HG03439 (cell line): Measurements from ENCODE around the gene CYB5R4.
"Not testable (repeated sequence)": the region's sequence is repeated elsewhere in the genome, so short reads cannot be mapped to it uniquely, and the experiment has no call there.

Source experiments
- ATAC-seq: cut with Tn5 transposase; IDR thresholded peaks from one replicate; pipeline ENCODE4 v1.9.1; 2021; ENCODE audit warnings: mild to moderate bottlenecking, moderate library complexity; ENCODE audit not compliant: unreplicated experiment

Gene CYB5R4

DNA sequence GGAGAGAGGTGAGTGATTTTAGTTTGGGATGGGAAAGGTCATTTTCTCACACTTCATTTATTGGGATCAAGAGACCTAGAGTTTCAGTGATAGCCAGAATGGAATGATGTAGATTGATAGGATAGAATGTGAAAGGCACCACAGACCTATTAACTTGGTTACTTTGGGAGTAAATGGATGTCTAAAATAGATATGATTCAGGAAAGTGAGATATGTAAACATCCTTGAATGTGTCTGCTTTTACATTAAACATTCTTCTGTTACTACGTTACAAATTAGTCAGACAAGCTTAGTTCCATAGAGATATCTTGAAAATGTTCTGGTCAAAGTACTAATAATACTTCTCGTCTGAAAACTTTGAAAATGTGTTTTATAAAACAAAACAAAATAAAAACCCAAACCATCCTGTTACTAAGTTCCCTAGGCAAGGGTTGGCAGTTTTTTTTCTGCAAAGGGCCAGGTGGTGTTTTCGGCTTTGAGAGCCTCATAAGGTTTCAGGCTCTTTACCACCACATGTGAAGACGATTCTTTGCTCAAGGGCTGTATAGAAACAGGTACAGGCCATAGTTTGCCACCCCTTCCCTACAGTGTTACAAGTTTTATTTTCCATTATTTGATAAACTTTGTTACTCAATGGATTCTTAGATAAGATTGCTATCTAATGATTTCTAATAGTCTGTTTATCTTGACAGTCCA is 3.4 kb downstream of the CYB5R4 start:
- no peak for ATAC-seq

DNA sequence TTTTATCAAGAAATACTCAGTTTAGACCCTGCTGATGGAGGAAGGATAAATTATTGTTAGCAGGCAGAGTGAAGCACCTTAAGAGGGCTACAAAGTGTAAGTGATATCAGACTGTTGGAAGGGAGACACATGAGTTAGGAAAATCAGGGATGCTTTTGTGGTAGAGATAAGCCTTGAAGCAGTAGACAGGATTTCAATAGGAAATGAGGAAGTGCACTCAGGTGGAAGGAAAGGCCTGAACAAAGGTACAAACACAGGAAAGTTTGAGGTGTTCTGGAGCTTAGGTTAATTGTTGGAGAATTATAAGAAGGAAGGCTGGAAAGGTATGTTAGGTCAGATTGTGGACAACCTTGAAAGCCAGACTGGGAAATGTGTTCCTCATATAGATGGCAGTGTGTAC is 7.6 kb downstream of the CYB5R4 start:
- ATAC-seq: no peak

DNA sequence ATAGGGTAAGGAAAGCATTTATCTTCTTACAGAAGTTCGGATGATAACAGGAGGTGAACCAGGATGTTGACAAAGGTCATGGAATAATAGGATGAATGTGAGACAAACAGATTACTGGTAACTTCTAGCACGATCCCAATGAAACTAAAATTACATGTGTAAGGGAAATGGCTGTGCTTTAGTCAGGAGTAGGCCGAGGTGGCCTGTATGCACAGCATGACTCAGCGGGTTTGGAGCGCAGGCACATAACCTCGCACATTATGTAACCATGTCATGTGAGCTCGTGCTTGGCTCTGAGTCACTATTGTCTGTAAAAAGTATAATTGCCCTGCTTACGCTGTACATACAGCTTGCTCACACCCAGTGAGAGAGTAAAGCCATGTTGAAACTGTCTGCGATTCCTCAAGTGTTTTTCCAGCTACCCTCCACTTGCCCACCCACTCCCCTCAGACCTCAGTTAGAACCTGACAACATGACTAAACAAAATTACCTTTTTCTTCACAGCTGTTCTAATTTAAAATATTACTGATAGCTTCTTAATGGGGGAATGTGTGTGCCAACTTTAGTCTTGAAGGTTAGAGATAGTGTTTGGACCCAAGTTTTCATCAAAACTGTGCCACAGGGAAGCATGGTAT is 8.2 kb downstream of the CYB5R4 start:
- no peak for ATAC-seq

DNA sequence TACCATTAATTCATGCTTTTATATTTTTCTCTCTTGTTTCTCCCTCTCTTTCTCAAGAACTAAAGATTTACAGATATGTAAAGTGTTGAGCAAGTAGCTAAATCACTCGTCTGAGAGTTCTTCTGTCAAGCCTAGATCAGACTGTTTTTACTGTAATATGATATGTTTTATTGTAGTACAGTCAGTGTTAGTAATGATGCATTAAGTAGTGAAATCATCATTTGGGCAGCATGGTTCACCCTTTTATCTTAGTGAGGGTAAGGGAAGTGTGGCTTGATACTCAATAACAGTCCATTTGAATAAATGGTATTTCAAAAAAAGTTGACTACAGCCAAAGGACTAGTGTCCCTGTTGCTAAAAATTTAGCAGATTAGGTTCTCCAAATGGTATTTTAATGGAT is 9.2 kb downstream of the CYB5R4 start:
- no peak for ATAC-seq

DNA sequence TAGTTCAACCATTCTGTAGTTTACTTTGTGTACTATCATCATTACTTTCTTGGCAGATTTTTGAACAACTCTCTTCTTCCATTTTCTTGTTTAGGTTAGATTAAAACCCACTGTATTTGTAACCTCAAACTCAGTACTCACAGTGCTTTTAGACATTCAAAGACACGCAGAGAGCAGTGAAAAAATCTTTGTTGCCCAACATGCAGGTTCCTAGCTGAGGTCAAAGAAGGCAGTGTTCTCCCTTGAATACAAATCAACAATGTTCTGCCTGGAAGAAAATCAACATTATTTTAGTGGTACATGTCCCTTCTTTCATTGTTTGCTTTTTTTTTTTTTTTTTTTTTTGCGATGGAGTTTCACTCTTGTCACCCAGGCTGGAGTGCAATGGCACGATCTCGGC is 11.2 kb downstream of the CYB5R4 start:
- ATAC-seq: no peak

DNA sequence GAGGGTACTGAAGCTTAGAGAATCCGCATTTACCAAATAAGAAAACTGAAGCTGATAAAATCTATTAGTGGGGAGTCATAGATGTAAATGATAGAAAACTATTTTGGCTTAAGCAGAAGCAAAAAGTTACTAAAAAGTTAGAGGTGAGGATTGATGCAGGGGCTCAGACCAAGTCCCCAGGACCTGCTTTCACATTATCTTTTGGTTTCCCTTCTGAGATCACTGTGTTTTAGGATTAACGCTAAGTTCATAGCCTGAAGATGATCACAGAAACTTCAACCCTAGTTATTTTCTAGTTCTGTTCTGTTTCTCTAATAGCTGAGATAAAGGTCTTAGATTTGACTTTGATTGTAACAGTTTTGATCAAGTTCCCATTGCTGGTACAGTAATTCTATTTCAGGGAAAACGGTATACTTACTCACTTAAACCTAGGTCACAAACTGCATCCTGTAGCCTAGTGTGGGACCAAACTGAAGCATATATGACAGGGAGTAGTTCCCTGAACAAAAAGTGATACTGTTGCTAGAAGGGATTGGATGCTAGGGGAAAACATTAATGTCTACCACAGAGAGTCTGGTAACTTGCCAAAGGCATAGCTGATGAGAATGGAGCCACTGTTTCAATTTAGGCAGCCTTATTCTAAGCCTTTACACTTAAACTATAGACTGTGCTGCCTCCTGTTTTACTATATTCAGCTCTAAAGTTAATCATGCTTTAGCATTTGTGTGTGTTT is 13.1 kb downstream of the CYB5R4 start:
- ATAC-seq: no peak

DNA sequence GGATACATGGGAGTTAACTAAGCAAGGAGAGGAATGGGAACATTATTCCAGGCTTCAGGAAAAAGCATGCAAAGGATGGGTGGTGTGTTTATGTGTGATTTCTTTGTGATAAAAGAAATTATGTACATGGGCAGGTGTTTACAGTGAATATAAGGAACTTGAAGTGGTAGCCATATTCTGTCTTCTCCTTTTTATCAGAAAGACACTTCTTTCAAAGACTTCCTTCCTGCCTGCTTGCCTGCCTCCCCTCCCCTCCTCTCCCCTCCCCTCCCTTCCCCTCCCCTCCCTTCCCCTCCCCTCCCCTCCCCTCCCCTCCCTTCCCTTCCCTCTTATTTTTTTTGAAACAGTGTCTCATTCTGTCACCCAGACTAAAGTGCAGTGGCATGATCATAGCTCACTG is 14.4 kb downstream of the CYB5R4 start:
- ATAC-seq: no peak

DNA sequence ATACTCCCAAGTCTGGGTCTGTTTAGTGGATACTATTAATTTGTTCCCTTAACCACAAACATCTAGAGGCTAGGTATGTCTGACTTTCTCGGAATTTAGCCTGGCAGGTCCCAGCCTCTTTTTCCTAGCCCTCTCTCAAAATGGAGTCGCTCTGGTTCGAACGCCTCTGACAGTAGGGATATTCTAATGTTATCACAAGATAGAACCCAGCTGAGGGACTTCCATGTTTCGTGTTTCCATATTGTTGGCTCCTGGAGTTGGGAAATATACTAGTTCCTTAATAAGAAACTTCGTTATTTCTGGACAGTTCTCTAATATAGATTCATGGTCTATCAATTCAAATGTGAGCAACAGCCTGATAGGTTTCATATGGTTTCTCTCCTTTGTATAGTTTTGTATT is 16.4 kb downstream of the CYB5R4 start:
- no peak for ATAC-seq

DNA sequence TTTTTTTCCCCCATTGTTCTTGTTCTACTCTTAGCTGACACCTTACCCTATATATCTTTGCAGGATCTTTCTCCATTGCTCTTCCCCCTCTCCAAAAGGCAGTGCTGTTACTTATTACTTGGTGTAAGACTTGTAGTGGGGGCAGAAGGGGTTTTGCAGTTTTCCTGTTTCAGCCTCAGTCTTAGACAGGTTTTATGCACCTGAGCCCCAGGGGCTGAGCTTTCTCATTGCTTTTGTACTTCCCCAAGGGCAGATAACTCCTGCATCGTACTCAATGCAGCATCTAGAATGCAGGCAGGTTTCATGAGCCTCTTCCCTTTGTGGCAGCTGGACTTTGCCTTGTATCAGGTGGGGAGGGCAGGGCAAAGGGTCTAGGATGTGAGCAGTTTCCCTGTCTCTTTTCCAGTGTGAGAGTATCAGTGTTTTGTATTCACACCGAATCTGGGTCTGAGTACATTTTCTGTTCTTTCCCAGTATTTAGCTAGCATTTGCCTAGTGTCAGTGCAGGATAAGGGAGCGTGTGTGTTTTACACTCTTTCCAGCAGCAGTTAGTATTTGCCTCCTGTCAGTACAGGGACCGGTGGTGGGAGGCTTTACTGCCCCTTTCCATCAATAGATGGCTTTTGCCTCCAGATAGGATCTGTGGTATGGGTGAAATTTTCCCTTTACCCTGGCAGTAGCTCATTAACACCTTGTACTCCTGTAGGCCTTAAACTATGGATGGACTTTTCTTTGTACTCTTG is 19.6 kb downstream of the CYB5R4 start:
- no peak for ATAC-seq

DNA sequence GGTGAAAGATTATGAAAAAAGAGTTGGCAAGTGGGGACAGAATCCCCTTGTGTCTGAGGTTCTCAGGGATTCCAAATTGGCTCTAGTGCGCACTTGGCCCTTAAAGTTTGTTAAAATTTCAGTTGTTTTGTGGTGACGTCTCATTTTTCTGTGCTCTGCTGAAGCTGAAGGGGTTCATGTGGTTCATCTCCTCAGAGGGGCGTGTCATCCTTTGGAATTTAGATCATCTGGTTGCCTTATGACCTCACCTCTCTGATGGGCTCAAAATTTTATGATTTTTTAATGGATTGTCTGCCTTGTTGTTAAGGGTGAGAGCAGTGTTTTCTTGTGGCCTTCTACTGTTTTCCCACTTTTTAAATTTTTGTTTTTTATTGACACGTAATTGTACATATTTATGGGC is 20.3 kb downstream of the CYB5R4 start:
- ATAC-seq: no peak

DNA sequence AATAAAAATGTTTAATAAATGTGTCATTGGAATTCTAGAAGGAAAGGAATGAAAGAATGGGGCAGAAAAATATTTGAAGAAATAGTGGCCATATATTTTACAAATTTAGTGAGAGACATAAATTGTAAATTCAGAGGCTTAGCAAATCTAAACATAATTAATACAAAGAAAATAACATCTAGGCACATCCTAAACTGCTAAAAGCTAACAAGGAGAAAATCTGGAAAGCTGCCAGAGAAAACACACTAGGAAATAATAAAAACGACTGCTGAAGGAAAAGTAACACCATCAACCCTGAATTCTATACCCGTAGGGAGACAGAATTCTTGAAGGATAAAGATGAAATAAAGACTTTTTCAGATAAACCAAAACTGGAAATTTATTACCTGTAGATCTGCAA is 23.8 kb downstream of the CYB5R4 start:
- no peak for ATAC-seq

DNA sequence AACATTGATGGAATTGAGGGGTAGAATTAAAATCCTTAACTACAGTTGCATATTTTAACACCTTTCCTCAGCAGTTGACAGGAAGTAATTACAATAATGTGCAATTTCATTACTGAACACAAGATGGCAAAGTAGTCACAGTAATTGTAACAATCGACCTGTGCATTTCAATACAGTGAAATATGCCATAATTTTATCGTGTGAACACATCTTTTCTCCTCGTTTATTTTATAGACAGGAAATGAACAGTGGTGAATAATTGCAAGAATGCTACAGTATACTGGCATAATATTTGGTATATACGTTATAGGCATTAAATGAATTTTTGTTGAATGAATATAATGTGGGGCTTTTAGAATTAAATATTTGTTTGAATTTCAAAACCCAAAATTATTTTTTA is 25.0 kb downstream of the CYB5R4 start:
- ATAC-seq: peak; percentile 90

DNA sequence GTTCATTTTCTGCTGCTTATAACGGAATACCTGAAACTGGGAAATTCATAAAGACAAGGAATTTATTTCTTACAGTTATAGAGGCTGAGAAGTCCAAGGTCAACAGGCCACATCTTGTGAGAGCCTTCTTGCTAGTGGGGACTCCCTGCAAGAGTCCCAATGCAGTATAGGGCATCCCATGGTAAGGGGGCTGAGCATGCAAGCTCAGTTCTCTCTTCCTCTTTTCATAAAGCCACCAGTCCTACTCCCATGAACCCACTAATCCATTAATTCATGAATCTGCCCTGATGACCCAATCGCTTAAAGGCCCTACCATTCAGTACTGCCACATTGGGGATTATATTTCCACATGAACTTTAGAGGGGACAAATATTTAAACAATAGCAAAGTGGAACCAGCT is 26.5 kb downstream of the CYB5R4 start:
- no peak for ATAC-seq

DNA sequence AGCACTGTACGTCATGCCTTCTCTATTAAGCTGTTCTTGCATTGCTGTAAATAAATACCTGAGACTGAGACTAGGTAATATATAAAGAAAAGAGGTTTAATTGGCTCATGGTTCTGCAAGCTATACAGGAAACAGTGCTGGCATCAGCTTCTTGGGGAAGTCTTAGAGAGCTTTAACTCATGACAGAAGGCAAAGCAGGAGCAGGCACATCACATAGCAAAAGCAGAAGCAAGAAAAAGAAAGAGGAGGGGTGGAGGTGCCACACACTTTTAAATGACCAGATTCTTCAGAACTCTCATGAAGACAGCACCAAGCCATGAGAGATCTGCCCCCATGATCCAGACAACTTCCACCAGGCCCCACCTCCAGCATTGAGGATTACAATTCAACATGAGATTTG is 30.1 kb downstream of the CYB5R4 start:
- ATAC-seq: no peak

DNA sequence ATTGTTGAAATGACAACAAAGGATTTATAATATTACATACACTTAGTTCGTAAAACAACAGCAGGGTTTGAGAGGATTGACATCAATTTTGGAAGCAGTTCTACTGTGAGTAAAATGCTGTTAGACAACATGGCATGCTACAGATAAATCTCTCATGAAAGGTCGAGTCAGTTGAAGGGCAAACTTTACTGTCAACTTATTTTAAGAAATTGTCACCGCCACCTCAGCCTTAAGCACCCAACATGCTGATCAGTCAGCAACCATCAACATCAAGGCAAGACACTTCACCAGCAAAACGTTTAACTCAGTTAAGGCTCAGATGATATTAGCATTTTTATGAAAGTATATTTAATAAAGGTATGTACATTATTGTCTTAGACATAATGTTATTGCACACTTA is 31.0 kb downstream of the CYB5R4 start:
- ATAC-seq: no peak

DNA sequence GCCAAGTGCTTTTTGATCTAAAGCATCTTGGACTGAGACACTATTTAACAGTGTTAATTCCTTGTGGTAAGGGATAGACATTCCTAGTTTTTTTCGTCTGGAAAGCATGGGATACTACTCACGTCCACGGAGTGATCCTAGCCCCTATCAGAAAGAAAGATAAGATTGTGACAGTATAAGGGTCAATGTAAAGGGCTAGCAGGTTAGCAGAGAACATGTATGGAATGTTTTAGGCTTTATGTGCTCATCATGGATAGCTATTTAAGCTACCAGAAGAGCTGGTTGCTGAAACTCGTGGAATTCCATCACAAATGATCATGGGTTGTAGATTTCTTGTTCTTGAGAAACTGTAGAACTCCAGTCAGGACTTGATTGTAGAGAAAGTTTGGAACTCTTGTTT is 32.1 kb downstream of the CYB5R4 start:
- no peak for ATAC-seq

DNA sequence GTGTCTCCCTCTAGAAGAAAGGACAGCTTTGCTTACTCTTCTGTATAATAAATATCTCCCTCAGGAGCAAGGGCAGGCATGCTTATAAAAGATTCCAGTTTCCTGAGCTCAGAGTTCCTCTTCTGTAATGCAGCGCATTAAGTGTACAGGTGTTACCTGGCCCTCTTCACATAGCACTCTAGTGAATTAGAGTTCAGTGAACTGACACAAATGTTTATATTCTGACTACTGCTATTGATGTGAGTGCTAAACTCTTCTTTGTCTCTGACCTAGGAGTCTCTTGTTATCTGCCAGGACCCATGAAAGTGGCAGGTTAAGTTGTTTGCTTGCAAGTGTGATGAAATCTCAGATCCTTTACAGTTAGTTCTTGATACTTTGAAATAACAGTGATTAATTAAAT is 33.5 kb downstream of the CYB5R4 start:
- no peak for ATAC-seq

DNA sequence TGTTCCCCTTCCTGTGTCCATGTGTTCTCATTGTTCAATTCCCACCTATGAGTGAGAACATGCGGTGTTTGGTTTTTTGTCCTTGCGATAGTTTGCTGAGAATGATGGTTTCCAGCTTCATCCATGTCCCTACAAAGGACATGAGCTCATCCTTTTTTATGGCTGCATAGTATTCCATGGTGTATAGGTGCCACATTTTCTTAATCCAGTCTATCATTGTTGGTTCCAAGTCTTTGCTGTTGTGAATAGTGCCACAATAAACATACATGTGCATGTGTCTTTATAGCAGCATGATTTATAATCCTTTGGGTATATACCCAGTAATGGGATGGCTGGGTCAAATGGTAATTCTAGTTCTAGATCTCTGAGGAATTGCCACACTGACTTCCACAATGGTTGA is 37.6 kb downstream of the CYB5R4 start:
- ATAC-seq: not testable (repeated sequence)

DNA sequence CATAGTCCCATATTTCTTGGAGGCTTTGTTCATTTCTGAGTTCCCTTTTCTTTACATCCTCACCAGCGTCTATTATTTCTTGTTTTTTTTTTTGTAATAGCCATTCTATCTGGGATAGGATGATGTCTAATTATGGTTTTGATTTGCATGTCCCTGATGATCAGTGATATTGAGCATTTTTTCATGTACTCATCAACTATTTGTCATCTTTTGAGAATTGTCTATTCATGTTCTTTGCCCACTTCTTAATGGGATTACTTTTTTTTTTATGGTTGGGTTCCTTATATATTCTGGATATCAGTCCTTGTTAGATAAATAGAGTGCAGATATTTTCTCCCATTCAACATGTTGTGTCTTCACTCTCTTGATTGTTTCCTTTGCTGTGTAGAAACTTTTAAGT is 42.1 kb downstream of the CYB5R4 start:
- no peak for ATAC-seq

DNA sequence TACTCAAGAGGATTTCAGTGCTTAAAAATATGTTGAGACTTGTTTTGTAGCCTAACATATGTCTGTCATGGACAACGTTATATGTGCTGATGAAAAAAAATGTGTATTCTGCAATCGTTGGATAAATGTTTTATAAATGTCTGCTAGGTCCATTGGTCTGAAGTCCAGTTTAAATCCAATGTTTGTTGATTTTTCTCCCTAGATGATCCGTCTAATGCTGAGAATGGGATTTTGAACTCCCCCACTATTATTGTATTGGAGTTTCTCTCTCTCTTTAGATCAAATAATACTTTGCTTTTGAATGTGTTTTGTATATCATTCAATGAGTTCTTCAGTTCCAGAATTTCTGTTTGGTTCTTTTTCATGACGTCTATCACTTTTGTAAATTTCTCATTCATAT is 44.9 kb downstream of the CYB5R4 start:
- no peak for ATAC-seq

DNA sequence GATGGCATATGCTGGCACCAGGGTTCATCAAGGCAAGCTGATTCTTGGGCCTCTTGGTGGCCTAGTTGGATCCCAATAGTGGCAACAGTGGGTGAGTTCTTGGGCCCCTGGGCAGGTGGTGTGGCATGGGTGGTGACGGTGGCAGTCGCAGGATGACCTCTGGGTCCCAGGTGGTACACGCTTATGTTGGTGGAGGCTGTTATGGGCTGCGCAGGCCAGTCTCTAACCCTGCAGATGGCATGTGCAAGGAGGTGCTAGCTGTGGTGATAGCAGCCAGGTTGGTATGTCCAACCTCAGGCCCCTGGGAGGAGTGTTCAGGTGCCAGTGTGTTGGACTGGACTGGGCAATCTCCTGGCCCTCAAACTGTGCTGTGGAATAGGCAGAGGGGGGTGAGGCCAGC is 46.2 kb downstream of the CYB5R4 start:
- no peak for ATAC-seq
